GM12878 (cell line): ENCODE measurements around the gene TBC1D22B. TPM values are rescaled to one million over a fixed set of nuclear protein-coding genes. Genes with fewer than 3 reads are reported as not detected.

Experiments used
- ATAC-seq: fragments of 200-7000 bp; cut with Tn5 transposase; 3 replicates; pipeline ENCODE4 v1.9.1; 2020; ENCODE audit warnings: mild to moderate bottlenecking, moderate library complexity
- BruUV-seq: library from RNA; stranded (reverse); fragments of 400-500 nt; replicated peaks from 2 replicates; lab custom pipeline; 2021; lab: Mats Ljungman, UMichigan
- CTCF ChIA-PET: fragments of 300-600 bp; sonication (Branson Sonifier 250); formaldehyde crosslinking; extraction: SDS; loops from one replicate; lab custom pipeline; 2021; ENCODE audit warnings: inconsistent platforms; lab: Yijun Ruan, JAX
- POLR2A ChIA-PET: fragments of 350-600 bp; formaldehyde crosslinking; extraction: SDS; loops from one replicate; lab custom pipeline; 2021; ENCODE audit warnings: inconsistent platforms; lab: Charles Lee
- RAD21 ChIA-PET: fragments of 300-600 bp; sonication (Branson Sonifier 250); formaldehyde crosslinking; loops from one replicate; lab custom pipeline; 2023; ENCODE audit warnings: antibody characterized with exemption; ENCODE audit not compliant: unreplicated experiment; lab: Charles Lee
- SMC1A ChIA-PET: fragments of 300-600 bp; sonication (Branson Sonifier 250); formaldehyde crosslinking; loops from one replicate; lab custom pipeline; 2023; ENCODE audit not compliant: unreplicated experiment, uncharacterized antibody; lab: Charles Lee
- DNase-seq: peaks from one replicate; pipeline ENCODE4 v3.0.0-alpha.2; 2011; ENCODE audit warnings: low read depth, low spot score
- FAIRE-seq: peaks from 3 replicates; lab custom pipeline; 2011; peaks lifted over from hg19 to GRCh38; lab: Jason Lieb, UNC
- H2AFZ ChIP-seq: 2 replicates; pipeline ENCODE4 v1.6.0; 2011; ENCODE audit warnings: low read depth, low read length, control low read depth; ENCODE audit not compliant: control insufficient read depth
- H3K27ac ChIP-seq: 2 replicates; pipeline ENCODE4 v1.5.1; 2011; ENCODE audit warnings: control low read depth; ENCODE audit not compliant: control insufficient read depth, insufficient read depth
- H3K27me3 ChIP-seq, 2 experiments: replicated peaks in 1 of 2; 2 replicates each; pipeline versions ENCODE4 v1.6.0 to v1.6.1; 2011; ENCODE audit warnings: low read length in 1 of 2; ENCODE audit not compliant: control insufficient read depth in 2 of 2, insufficient read depth in 2 of 2
- H3K36me3 ChIP-seq, 2 experiments: 2 replicates each; pipeline ENCODE4 v1.5.1; 2011; ENCODE audit warnings: low read length in 1 of 2; ENCODE audit not compliant: control insufficient read depth in 2 of 2, insufficient read depth in 2 of 2
- H3K4me1 ChIP-seq: 2 replicates; pipeline ENCODE4 v1.6.1; 2011; ENCODE audit warnings: mild to moderate bottlenecking, low read length, moderate library complexity, mixed read lengths; ENCODE audit not compliant: control insufficient read depth, insufficient read depth
- H3K4me2 ChIP-seq: 2 replicates; pipeline ENCODE4 v1.6.0; 2011; ENCODE audit warnings: control low read depth; ENCODE audit not compliant: control insufficient read depth, insufficient read depth
- H3K4me3 ChIP-seq: fragments of 200-600 bp; sonication (generic); 2 replicates; pipeline ENCODE4 v1.5.1; 2016
- H3K79me2 ChIP-seq: 2 replicates; pipeline ENCODE4 v1.6.0; 2011; ENCODE audit warnings: low read length; ENCODE audit not compliant: control insufficient read depth, insufficient read depth
- H3K9ac ChIP-seq: 2 replicates; pipeline ENCODE4 v1.8.0; 2011; ENCODE audit warnings: low read length, control low read depth, mixed read lengths; ENCODE audit not compliant: control insufficient read depth, insufficient read depth
- H3K9me3 ChIP-seq: replicated peaks from 3 replicates; pipeline ENCODE4 v1.5.1; 2011; ENCODE audit warnings: mild to moderate bottlenecking, low read length; ENCODE audit not compliant: control insufficient read depth, insufficient read depth
- H4K20me1 ChIP-seq: 2 replicates; pipeline ENCODE4 v1.6.0; 2011; ENCODE audit not compliant: control insufficient read depth, insufficient read depth
- BHLHE40 ChIP-seq, 2 experiments: fragments of 450-650 bp in 1 of 2; IDR thresholded peaks; 2 replicates each; pipeline ENCODE4 v1.6.1; 2011 to 2017; ENCODE audit warnings: low read depth in 2 of 2, borderline replicate concordance in 1 of 2, improper control_type of control experiment in 1 of 2, low read length in 1 of 2, mild to moderate bottlenecking in 1 of 2
- BRCA1 ChIP-seq: IDR thresholded peaks from 2 replicates; pipeline ENCODE4 v1.6.1; 2011; ENCODE audit warnings: low read depth, low read length, improper control_type of control experiment
- DPF2 ChIP-seq: fragments of 450-650 bp; IDR thresholded peaks from 2 replicates; pipeline ENCODE4 v1.6.1; 2017; ENCODE audit warnings: mild to moderate bottlenecking
- GABPA ChIP-seq: IDR thresholded peaks from 2 replicates; pipeline ENCODE4 v1.6.1; 2014; ENCODE audit warnings: antibody characterized with exemption, low read depth, mild to moderate bottlenecking, inconsistent platforms
- HDGF ChIP-seq: fragments of 450-650 bp; IDR thresholded peaks from 2 replicates; pipeline ENCODE4 v1.6.1; 2016; ENCODE audit warnings: antibody characterized with exemption
- IKZF2 ChIP-seq, 2 experiments: fragments of 450-650 bp; IDR thresholded peaks; 2 replicates each; pipeline ENCODE4 v1.6.1; 2017; ENCODE audit warnings: mild to moderate bottlenecking in 2 of 2, moderate library complexity in 2 of 2
- NFXL1 ChIP-seq: fragments of 450-650 bp; IDR thresholded peaks from 2 replicates; pipeline ENCODE4 v1.6.1; 2017; ENCODE audit warnings: antibody characterized with exemption, mild to moderate bottlenecking, borderline replicate concordance
- RAD21 ChIP-seq: IDR thresholded peaks from 2 replicates; pipeline ENCODE4 v1.6.1; 2011; ENCODE audit warnings: mild to moderate bottlenecking, low read depth, low read length, moderate library complexity; ENCODE audit not compliant: insufficient read depth
- SPI1 ChIP-seq: IDR thresholded peaks from 2 replicates; pipeline ENCODE4 v1.6.1; 2011; ENCODE audit warnings: low read depth, mild to moderate bottlenecking, low read length, moderate library complexity, borderline replicate concordance; ENCODE audit not compliant: insufficient read depth
- SREBF2 ChIP-seq: IDR thresholded peaks from 2 replicates; pipeline ENCODE4 v1.6.1; 2012; ENCODE audit warnings: mild to moderate bottlenecking, low read length
- STAT3 ChIP-seq: IDR thresholded peaks from 2 replicates; pipeline ENCODE4 v1.6.1; 2011; ENCODE audit warnings: low read depth, low read length, improper control_type of control experiment
- TAF1 ChIP-seq: IDR thresholded peaks from 2 replicates; pipeline ENCODE4 v1.6.1; 2011; ENCODE audit warnings: mild to moderate bottlenecking, low read depth, low read length, borderline replicate concordance
- WGBS: methylation state at CpG from one replicate; pipeline ENCODE4 v1.1.6; 2016; ENCODE audit warnings: low lambda C conversion rate; ENCODE audit not compliant: insufficient replicate concordance, insufficient coverage; ENCODE audit errors: missing lambda C conversion rate; 5-methylcytosine and 5-hydroxymethylcytosine counted together
- in situ Hi-C: fragments of 300-500 bp; cut with MboI; formaldehyde crosslinking; loops from 9 replicates; pipeline ENCODE4 v1.14.3; 2018; ENCODE audit warnings: mixed read lengths
- intact Hi-C: fragments of 100-400 bp; cut with micrococcal nuclease; formaldehyde crosslinking; loops from one replicate; pipeline ENCODE4 v1.14.2; 2022; ENCODE audit not compliant: unreplicated experiment
- polyA plus RNA-seq, 11 experiments: library from polyadenylated mRNA; depleted of rRNA in 4 of 11; unstranded in 6 of 11; stranded (reverse) in 5 of 11; fragments of >200 nt; fragmentation: Nextera tagmentation in 4 of 11; fragmentation: Illumina TruSeq in 1 of 11; extraction: Ambion mirVana in 4 of 11; extraction: Trizol in 1 of 11; gene quantifications; 1 replicate in 1 of 11; 2 replicates in 10 of 11; pipeline versions ENCODE4 v1.2.1 to v1.2.3, GENCODE V29; 2011 to 2016; ENCODE audit warnings: inconsistent platforms in 2 of 11, missing spikeins in 2 of 11, low read depth in 1 of 11
- total RNA-seq, 4 experiments: library from RNA; depleted of rRNA in 3 of 4; stranded (reverse); fragments of >200 nt in 3 of 4; fragmentation: Illumina TruSeq in 1 of 4; extraction: Trizol in 1 of 4; gene quantifications; 2 replicates each; pipeline versions ENCODE4 v1.2.1 to v1.2.3, GENCODE V29; 2013 to 2021
- TF ChIP-seq, protein P1 (sequence below): fragments of 150-350 bp; IDR thresholded peaks from 2 replicates; pipeline ENCODE4 v1.6.1; 2016; ENCODE audit warnings: low read depth, low read length
- TF ChIP-seq, protein P2 (sequence below): IDR thresholded peaks from 2 replicates; pipeline ENCODE4 v1.6.1; 2011; ENCODE audit warnings: borderline replicate concordance, low read depth, mild to moderate bottlenecking, moderate library complexity, mixed read lengths, low read length; ENCODE audit not compliant: insufficient read depth; ENCODE audit errors: extremely low read length

The TBC1D22B gene
- total and polyA plus RNA-seq, 10 of the 15 experiments (the other 5 are each of a cell fraction or from before 2014, with no cell fraction given), result 3.4 to 18.7 (median 14.1) TPM

DNA sequence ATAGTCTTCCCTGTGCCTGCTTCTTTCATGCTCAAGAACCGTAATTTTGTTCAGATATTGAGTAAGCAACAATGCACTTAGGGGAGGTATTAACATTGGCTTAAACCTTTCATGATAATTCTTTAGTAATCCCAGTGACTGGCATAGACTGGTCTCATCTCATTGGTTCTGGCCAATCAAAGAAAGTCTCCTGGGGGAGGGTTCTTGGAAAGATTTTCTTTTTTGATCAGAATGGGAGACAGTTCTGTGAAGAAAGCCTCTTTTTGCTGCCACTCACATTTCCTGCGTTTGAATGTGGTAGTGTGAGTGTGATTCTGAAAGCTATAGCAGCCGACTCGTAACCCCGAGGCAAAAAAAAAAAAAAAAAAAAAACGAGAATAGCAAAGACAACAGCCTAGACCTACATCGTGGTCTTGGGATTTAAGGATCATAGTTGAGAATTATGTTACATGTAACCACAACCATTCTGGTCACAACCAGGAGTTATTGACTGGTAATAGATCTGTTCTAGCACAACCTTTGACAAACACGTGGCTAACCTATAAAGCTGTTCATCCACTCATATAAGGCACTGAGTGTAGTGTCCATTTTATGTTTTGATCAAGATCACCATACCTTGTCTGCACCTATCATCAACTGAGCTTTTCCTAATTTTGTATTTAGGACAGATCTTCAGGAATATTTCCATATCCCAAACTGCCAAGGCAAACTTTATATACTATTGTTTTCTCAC, 15.4 kb downstream of the TBC1D22B start (continued):
- no peak for TF ChIP-seq BRCA1

DNA sequence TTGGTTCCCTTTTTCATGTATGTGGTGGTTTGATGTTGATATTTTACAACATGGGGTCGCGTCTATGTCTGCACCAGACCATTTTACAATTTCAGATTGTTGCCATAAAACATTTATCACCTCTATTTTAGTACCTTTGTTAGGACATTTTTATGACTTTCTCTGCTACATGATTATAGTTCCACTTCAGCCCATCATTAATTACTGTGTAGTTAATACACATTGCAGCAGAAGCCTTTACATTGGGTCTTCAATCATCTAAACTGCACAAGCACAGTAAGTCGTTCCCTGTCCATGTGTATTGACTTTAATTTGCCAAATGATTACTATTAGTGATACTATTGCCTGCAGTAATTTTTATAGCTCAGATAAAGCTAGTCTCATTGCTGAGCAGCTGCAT, 16.1 kb downstream of the TBC1D22B start:
- CTCF ChIA-PET, result interaction anchor here (0.9 to 1.6 kb wide), 2 partner anchors 40 to 52 kb away, joined by 3 to 5 read pairs; no protein-coding TSS in a partner anchor
- intact Hi-C loops, result no loop called here
- BruUV-seq, result no TSS peak
- TF ChIP-seq NFXL1, result no peak
- TF ChIP-seq, protein P1, sequence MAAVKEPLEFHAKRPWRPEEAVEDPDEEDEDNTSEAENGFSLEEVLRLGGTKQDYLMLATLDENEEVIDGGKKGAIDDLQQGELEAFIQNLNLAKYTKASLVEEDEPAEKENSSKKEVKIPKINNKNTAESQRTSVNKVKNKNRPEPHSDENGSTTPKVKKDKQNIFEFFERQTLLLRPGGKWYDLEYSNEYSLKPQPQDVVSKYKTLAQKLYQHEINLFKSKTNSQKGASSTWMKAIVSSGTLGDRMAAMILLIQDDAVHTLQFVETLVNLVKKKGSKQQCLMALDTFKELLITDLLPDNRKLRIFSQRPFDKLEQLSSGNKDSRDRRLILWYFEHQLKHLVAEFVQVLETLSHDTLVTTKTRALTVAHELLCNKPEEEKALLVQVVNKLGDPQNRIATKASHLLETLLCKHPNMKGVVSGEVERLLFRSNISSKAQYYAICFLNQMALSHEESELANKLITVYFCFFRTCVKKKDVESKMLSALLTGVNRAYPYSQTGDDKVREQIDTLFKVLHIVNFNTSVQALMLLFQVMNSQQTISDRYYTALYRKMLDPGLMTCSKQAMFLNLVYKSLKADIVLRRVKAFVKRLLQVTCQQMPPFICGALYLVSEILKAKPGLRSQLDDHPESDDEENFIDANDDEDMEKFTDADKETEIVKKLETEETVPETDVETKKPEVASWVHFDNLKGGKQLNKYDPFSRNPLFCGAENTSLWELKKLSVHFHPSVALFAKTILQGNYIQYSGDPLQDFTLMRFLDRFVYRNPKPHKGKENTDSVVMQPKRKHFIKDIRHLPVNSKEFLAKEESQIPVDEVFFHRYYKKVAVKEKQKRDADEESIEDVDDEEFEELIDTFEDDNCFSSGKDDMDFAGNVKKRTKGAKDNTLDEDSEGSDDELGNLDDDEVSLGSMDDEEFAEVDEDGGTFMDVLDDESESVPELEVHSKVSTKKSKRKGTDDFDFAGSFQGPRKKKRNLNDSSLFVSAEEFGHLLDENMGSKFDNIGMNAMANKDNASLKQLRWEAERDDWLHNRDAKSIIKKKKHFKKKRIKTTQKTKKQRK, result no peak
- no peak for TF ChIP-seq IKZF2 (IDR thresholded peaks at IDR 0.05)
- TF ChIP-seq STAT3, result no peak
- TF ChIP-seq TAF1, result no peak
- no peak for TF ChIP-seq RAD21
- TF ChIP-seq GABPA, result no peak
- no peak for TF ChIP-seq HDGF
- TF ChIP-seq SREBF2, result no peak
- TF ChIP-seq SPI1, result no peak
- no peak for TF ChIP-seq BHLHE40 (IDR thresholded peaks at IDR 0.05; ENCODE audit: borderline replicate concordance in 1 of 2, low read depth in 2 of 2, low read length in 1 of 2)
- TF ChIP-seq, protein P2, sequence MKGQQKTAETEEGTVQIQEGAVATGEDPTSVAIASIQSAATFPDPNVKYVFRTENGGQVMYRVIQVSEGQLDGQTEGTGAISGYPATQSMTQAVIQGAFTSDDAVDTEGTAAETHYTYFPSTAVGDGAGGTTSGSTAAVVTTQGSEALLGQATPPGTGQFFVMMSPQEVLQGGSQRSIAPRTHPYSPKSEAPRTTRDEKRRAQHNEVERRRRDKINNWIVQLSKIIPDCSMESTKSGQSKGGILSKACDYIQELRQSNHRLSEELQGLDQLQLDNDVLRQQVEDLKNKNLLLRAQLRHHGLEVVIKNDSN, result no peak
- no peak for TF ChIP-seq DPF2

More for the DNA sequence above, 16.1 kb downstream of the TBC1D22B start:
- no peaks in the 10 kb centered on the region for H3K9me3 ChIP-seq
- H3K9ac ChIP-seq, result no peak overlapping the region
- no peak overlapping the region for H2AFZ ChIP-seq
- H4K20me1 ChIP-seq, result no peaks in the 10 kb centered on the region
- H3K27ac ChIP-seq, result no peak overlapping the region
- POLR2A ChIA-PET, result interaction anchor here (0.9 kb wide), 1 partner anchor 9 kb away, joined by 4 read pairs; no protein-coding TSS in a partner anchor
- H3K36me3 ChIP-seq, result no peaks in the 10 kb centered on the region
- H3K79me2 ChIP-seq, result peaks cover 5% of the 10 kb centered on the region
- WGBS, result 96% methylated on average over 3 of the region's 3 CpGs
- FAIRE-seq (no peak), DNase-seq (no peak), ATAC-seq (no peak)
- H3K4me3 ChIP-seq, result no peak overlapping the region
- in situ Hi-C loops, result no loop called here
- no peak overlapping the region for H3K4me2 ChIP-seq
- RAD21 ChIA-PET, result no interaction called here
- peaks cover 9% of the 10 kb centered on the region; the same call in 1 of the 2 replicates for H3K4me1 ChIP-seq
- SMC1A ChIA-PET, result no interaction called here
- no peaks in the 10 kb centered on the region for H3K27me3 ChIP-seq
